NT2/D1 (cell line): Measurements from ENCODE around the gene WASHC2A.
"Not testable (repeated sequence)": the region's sequence is repeated elsewhere in the genome, so short reads cannot be mapped to it uniquely, and the experiment has no call there.

ENCODE experiments used
- SUZ12 ChIP-seq: IDR thresholded peaks from 2 replicates; pipeline ENCODE4 v1.6.1; 2011; ENCODE audit not compliant: insufficient read length, insufficient read depth; ENCODE audit errors: extremely low read depth
- ZNF274 ChIP-seq: IDR thresholded peaks from 2 replicates; pipeline ENCODE4 v1.6.1; 2011; ENCODE audit warnings: mild to moderate bottlenecking, low read depth, low read length

DNA sequence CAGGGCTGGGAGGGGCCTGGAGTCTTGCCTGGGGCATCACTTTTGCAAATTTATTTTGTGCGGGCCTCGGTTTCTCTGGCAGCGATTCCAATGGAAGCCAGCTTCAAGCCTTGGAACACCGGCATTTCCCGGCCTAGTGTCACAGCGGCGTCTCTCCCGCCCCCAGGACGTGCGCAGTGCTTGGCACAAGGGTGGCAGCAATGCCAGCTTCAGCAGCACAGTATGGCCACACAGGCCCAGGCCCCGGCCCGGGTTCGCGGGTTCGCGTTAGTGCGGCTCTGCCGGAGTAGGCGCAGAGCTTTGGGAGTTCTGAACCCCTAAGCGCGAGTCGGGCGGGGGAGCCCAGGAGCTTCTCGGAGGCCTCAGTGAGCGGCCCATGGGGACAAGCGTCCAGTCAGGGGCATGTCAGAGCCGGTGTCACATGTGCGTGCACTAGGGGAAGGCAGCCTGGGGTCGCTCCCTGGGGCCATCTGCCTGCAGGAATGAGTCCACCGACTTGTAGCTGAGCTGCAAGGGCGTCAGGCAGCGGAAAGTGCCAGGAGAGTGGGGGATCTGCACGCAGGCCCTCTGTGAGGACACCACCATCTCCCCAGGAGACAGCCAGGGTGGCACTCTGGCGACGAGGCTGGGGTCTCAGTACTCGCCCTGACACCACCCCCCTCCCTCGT, 42.9 kb upstream of the WASHC2A start:
- not testable (repeated sequence) for TF ChIP-seq SUZ12, ZNF274
